HG02840 (cell line): ENCODE results near the gene CELA3A.
"Not testable (repeated sequence)": the region's sequence is repeated elsewhere in the genome, so short reads cannot be mapped to it uniquely, and the experiment has no call there.

Experiments
- ATAC-seq: cut with Tn5 transposase; IDR thresholded peaks from one replicate; pipeline ENCODE4 v1.9.1; 2021; ENCODE audit warnings: mild to moderate bottlenecking, moderate library complexity, moderate number of reproducible peaks; ENCODE audit not compliant: unreplicated experiment, low FRiP score

CELA3A gene

DNA sequence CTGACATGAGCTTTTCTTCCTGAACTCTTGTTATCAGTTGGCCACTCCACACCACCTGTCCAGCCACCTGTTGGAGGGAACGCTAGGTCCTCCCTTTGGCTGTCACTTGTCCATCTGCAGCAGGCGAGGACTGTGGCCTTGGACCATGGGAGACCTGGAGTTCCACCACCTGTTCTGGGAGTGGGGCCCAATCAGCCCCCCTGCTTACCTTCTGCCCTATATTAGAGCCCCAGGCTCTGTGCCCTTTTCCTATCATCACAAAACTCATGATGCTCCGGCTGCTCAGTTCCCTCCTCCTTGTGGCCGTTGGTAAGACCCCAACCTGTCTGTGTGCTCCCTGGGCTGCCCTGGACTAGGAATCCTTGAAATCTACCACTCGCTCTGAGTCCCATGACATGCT is at the start of gene CELA3A:
Gene CELA3A, plus strand, starts transcription at position 249 of the 400 bp plus-strand sequence. Its CDS starts 18 bp downstream, at position 267.
- no peak for ATAC-seq

DNA sequence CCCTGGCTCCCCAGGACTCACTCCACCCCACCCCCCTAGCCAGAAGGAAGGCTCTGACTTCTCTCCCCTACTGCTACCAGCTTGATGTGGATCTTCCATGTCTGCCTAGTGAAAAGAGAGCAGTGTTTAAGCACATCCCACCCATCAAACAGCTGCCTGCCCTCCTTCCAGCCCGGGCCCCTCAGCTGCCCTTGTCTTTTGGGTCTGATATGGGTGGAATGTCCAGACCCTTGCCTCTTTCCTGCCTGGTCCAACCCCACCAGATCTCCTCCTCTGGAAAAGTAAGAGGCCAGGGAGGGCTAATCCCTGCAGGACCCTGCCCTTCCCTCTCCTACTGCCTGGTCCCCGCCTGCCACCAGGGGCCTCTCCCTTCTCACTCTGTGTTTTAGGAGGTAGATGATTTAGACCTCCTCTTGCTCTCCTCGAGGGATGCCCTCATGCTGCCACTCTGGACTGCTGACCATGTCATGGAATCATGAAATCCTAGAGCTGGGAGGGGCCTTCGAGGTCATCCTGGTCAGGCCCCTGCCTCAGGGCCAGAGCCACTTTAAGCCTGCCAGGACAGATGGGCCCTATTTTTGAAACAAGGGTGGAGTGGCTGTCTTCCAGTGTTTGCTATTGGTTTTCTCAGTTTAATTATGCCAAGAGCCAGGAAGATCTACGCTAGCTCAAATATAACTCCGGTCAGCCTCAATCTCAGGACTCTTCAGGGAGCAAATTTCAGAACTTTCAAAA is 48.5 kb upstream of the CELA3A start:
- ATAC-seq, result no peak

DNA sequence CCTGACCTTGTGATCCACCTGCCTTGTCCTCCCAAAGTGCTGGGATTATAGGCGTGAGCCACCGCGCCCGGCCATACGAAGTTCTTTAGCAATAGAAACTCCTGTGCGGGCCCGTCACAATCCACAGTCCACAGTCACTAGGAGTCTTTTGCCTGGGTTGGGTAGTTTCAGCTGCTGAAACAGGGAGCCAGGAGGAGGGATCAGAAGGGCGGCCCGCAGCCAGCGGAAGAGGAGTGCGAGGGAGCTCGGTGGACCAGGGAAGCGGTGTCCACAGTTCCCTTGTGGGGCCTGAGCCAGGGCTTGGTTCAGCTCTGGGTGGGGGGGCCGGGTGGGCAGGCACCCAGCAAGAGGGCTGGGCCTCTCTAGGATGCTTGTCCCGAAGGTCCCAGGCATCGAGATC is 46.4 kb upstream of the CELA3A start:
- no peak for ATAC-seq

DNA sequence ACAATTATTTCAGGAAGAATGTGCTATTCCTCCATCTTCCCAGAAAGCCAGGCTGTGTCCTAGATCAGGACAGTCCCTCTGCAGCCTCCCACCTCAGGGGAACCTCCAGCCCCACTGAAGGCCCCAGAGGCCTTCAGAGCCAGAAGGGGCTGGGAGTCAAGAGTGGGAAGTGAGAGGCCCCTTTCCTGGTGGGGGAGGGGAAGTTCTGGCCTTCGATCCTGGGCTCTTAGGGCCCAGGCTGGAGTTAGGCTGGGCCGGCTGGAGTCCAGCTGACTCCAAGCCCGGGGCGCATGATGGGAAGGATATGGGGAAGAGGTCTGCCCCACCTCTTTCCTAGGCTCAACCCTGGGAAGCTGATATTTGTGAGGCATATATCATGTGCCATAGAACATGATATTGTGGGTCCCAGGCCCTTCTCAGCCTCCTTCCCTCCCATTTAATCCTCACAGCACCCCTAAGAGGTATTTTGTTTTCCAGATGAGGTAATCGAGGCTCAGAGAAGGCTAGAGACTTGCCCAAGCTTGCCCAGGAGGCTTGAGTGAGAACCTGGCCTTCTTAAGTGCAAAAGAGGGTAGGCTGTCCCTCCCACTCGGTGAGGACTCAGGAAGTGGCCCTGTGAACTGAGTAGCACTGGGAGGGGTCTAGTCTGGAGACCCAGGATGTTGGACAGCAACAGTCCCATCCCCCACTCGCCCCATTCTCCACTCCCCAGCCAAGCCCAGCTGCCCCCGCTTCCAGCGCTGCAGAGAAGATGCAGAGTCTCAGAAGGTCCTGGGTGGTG is 45.8 kb upstream of the CELA3A start:
- no peak for ATAC-seq

DNA sequence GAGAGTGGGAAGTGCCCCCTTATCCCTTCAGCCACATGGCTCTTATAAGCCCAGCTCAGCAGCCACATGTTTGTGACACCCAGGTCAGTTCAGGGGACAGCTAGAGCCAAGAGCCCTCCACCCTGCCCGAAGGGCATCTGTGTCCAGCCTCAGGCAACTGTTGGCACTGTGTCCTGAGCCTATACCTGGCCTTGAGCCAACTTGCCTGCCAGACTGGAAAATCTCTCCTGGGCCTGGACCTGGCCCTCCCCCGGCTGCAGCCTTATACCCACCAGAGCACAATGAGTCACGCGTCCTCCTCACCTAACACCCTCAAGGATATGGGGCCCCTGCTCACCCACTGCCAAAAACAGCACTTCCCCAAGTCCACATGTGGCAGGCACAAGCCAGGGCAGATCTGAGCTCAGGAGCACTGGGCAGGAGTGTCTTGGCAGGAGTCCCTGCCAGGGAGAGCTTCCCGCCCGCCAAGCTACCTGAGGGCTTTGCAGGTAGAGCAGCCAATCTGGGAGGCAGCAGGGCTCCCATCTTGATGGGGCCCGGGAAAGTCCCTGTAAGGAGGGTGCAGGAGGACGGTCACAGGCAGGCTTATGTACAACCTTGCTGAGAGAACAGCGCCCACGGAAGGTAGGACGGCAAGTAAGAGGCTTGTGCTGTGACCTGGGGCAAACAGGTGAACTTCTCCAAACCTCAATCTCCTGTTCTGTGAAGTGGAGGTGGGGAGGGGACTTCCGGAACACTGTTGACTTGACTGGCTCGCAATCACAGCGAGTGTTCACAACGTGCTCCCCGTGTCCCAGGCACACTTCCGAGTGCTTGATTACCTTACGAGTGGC is 44.5 kb upstream of the CELA3A start:
- ATAC-seq, result no peak

DNA sequence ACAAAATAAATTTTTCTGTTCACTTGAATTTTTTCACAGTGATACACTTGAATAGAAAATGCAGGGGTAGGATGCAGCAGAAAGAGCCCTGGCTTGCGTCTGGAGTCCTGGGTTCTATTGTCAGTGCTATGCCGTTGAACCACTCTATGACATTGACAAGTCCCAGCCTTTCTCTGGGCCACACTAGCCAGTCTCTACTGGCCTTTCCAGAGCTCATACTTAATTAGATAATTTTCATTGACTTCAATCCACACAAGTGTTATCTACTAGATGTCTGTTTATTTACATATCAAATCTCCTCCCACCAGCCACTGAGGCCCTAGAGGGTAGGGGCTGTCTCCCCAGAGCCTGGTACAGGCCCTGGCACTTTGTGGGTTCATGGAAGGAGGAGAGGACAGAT is 40.1 kb upstream of the CELA3A start:
- ATAC-seq, result no peak

- ATAC-seq, result no peak
These were observed 39.7 kb upstream of the CELA3A start for GRCh38 chr1:21961799-21962198.

GRCh38 chr1:21963477-21964217 is 37.8 kb upstream of the CELA3A start:
- ATAC-seq, result no peak

DNA sequence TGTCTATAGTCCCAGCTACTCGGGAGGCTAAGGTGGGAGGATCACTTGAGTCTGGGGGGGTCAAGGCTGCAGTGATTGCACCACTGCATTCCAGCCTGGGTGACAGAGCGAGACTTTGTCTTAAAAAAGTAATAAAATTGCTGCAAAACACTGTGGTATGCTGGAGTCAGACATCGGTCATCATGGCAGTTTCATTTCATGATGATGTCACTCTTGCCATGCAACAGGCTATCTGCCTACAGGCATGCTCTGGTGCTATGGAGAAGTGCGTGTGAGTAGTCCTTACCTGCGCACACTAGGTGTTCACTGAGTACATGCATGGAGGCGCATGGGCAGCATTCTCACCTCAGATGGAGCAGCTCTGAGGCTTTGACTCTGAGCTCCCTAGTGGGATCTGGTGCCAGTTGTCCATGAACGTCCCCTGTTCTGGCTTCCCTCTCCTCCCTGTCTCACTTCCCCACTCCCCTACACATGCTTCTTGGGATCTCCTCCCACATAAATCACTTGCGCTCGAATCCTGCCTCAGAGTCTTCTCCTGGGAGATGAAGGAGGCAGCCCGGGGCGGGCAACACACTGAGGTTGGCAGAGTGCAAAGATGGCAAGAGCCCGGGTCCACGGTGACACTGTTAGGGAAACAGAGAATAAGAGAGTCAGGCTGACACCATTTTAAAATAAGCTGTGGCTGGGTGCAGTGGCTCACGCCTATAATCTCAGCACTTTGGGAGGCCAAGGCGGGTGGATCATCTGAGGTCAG is 35.0 kb upstream of the CELA3A start:
- ATAC-seq, result no peak

DNA sequence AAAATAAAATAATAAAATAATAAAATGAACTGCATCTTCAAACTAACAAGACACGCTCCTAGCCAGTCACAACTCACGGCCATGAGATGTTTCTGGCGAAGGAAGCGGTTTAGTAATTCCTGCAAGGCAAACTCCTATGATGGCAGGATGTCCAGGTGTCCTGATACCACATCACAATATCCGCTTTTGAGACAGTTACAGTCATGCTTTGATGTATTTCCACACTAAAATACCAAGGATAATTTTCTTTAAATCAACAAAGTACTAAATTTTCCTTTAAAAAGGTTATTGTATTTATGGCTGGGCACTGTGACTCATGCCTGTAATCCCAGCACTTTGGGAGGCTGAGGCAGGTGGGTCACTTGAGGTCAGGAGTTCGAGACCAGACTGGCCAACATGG is 34.2 kb upstream of the CELA3A start:
- ATAC-seq, result not testable (repeated sequence)

DNA sequence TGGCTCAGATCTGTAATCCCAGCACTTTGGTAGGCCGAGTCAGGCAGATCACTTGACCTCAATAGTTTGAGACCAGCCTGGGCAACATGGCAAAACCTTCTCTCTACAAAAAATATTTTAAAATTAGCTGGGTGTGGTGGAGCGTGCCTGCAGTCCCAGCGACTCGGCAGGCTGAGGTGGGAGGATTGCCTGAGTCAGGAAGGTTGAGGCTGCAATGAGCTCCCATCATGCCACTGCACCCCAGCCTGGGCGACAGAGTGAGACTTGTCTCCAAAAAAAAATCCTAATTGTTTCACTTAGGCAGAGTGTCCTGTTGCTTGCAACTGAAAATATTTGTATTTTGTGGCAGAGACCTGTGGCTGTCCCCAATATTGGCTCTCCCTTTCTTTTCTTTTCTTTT is 32.4 kb upstream of the CELA3A start:
- not testable (repeated sequence) for ATAC-seq

- not testable (repeated sequence) for ATAC-seq
These were observed 30.9 kb upstream of the CELA3A start for GRCh38 chr1:21970523-21970922.

DNA sequence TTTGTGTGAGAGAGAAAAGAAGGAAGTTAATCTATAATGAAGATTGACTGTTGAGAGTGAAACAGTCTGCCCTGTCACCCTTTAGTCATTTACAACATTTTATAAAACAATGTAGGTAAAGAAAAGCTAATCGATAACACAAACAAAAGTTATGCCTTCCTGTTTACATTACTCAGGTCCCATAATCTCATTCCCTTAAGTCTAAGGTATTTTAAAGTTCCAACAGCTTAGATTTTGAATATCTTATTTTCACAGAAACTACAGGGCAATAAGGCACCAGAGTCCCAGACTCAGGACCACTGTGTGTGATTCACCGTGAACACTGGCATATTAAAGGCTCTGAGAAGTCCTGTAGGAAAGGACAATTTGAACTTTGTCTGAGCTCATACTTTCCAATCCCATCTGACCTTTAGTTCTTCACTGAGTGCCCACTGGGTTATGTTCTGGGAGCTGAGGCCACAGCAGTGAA is 28.4 kb upstream of the CELA3A start:
- not testable (repeated sequence) for ATAC-seq

DNA sequence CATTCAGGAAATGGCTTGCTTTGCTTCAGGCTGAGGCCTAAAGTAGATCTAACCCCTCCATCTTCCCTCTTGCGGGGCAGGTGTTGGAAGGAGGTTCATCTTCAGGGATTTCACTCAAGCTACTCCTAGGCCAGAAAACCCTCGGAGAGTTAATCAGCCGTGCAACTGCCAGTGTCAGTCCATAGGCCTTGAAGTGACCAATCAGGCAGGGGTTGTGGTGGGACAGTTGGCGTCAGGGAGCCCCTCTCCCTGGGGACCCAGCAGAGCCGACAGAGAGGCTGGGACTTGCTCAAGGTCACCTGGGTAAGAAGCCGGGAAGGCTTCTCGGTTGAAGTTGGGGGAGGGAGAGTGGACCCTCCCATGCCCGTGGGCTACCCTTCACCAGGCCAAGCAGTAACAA is 27.5 kb upstream of the CELA3A start:
- not testable (repeated sequence) for ATAC-seq

DNA sequence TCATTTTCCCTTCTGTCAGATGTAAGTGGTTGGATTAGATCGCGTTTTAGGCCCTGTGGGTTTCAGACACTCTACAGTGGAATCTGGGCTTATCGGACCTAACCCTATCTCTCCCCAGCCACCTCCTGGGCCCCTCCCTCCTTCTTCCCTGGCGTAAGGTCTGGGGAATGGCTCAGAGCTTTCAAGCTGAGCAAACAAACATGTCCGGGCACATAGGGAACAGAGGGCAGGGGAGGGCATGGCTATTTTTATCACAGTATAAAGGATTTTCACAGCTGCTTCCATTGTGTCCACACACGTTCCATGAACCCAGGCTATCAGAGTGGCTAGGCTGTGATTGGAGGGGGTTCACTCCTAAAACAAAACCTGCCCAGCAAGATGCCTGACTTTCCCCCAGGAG is 26.8 kb upstream of the CELA3A start:
- ATAC-seq, result not testable (repeated sequence)

DNA sequence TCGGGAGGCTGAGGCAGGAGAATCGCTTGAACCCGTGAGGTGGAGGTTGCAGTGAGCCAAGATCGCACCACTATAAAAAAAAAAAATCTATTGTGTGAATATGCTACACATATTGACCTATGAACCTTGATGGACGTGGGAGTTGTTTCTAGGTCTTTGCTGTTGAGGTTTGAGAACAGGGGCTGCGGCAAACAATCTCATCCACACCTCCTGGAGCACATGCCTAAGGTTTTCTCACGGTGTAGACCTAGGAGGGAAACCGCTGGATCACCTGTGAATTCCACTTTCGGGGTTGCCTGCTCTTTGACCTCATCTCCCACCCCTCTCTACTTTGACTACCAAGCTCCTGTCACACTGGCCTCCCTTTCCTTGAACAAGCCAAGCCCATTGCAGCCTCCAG is 26.2 kb upstream of the CELA3A start:
- ATAC-seq, result not testable (repeated sequence)

DNA sequence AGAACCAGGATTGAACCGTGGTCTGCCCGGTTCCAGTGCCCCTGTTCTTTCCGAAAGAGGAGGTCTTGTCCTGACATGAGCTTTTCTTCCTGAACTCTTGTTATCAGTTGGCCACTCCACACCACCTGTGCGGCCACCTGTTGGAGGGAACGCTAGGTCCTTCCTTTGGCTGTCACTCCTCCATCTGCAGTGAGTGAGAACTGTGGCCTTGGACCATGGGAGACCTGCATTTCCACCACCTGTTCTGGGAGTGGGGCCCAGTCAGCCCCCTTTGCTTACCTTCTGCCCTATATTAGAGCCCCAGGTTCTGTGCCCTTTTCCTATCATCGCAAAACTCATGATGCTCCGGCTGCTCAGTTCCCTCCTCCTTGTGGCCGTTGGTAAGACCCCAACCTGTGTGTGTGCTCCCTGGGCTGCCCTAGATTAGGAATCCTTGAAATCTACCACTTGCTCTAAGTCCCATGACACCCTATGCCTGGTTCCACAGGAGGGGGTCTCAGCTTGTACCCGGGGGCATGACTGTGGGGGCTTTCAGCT is 24.7 kb upstream of the CELA3A start, which contains the start of gene CELA3B:
Gene CELA3B, plus strand, starts transcription at position 320 of the 537 bp plus-strand sequence. Its CDS starts 18 bp downstream, at position 338.
- not testable (repeated sequence) for ATAC-seq

- not testable (repeated sequence) for ATAC-seq
These were observed 23.2 kb upstream of the CELA3A start for GRCh38 chr1:21978209-21978608.
